SHP77 treated with DMSO at 0.1 percent for 48 hours (cell line): Measurements from ENCODE around the gene STYXL2.

Source experiments
- DNase-seq: peaks from one replicate; lab custom pipeline; 2025; lab: John Stamatoyannopoulos, UW

Gene STYXL2

DNA sequence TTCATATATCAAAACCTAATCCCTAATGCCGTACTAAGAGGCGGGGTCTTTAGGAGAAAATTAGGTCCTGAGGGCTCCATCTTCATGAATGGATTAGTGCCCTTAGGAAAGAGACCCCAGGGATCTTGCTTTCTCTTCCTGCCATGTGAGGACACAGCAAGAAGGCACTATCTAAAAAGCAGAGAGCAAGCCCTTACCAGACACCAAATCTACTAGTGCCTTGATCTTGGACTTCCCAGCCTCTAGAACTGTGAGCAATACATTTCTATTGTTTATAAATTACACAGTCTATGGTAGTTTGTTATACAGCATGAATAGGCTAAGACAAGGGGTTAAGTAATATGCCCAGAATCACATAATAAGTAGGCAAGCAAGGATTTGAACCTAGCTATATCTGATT, 42.9 kb downstream of the STYXL2 start:
- no peak for DNase-seq

DNA sequence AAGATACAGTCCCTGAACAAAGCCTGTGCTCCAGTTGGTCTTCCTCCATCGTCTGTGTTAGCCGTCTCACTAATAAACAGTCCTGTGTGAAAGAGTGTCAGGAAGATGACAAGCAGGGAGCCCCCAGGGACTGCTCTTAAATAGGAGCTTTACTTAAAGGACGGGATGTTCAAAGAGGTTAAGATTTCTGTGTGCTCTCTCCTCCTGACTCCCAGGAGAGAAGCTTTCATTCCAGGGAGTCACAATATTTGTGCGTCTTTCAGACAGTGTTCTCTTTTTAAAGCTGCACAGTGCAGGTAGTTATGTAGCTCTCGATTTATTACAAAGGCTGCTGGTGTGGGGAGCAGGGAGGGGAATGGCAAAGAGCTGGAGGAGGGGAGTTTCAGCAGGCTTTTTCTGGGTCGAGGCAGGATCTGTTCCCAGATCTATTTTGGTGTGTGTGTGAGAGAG, 43.5 kb downstream of the STYXL2 start:
- no peak for DNase-seq

DNA sequence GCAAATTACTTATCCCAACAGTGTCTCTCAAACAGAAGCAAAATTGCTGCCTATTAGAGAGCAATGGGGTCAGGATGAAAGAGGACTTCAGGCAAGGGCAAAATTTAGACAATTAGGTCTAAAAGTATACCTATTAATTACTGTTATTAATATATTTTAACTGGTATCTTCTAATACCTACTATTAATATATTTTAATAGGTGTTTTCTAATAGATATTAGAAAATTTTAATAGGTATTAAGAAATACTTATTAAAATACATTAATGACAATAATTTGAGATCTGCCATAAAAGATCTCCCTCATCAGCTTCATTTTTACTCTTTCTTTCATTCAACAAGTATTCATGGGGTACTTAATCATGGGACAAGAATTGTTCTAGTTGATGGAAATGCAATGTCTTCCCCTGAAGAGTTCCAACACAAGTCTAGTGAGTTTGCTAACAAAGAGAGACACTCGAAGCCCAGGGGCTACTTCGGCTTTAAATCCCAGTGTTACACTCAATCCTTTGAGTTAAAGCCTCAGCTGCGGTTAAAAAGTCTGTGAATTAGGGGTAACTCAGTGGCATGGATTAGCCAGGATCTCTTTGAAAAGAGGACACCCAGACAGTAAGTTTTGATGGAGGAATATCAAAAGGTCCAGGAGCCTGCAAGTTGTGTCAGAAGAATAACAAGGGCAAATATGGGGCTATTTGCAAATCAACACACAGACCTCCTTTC, 44.1 kb downstream of the STYXL2 start:
- no peak for DNase-seq

DNA sequence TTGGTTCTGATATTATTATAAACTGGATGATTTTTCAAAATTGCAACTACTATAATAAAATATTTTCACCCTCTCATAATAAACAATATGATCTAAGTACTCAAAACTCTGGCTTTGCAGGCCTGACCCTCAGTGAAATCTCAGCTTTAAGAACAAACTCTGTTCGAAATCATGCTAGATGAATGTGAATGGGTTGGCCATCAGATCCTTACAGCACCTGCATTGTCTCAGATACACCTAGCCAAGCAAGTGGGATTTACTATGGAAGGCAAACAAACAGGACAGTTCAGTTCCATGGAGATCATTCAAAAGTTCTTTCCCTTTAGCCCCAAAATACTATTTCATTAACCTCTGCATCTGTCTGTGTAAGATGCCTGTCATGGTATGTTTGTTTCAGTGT, 44.8 kb downstream of the STYXL2 start:
- no peak for DNase-seq

DNA sequence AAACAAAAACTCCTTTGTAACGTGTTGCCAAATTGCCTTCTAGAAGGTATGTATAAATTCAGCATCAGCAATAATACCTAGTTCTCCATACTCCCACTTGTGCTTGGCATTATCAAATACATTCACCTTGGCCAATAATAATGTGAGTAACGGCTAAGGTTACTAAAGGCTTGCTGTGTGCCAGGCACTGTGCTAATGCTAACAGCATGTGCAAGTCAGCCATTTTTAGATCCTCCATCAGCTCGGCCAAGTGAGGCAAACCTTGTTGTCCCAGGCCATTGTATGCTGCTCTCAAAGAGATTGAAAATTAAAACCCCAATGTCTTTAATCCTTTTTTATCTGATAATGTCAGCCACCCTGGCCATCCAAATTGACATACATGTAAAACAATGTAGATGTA, 48.1 kb downstream of the STYXL2 start:
- no peak for DNase-seq
